K562 (cell line): ENCODE data around the gene TRIM71. TPM values are rescaled to one million over a fixed set of nuclear protein-coding genes. Genes with fewer than 3 reads are reported as not detected.
"Not testable (repeated sequence)": the region's sequence is repeated elsewhere in the genome, so short reads cannot be mapped to it uniquely, and the experiment has no call there.

ENCODE experiments used
- ATAC-seq: fragments of 200-7000 bp; cut with Tn5 transposase; 3 replicates; pipeline ENCODE4 v1.9.1; 2020; ENCODE audit warnings: moderate library complexity
- BruUV-seq: library from RNA; stranded (reverse); fragments of 400-500 nt; replicated peaks from 2 replicates; lab custom pipeline; 2021; lab: Mats Ljungman, UMichigan
- CTCF ChIA-PET: fragments of 300-600 bp; formaldehyde crosslinking; extraction: SDS; loops from one replicate; lab custom pipeline; 2021; ENCODE audit warnings: low intra/inter-chr PET ratio; lab: Yijun Ruan, JAX
- POLR2A ChIA-PET: fragments of 300-600, 350-650 bp; sonication (Branson Sonifier 250); formaldehyde crosslinking; extraction: SDS; loops from one replicate; lab custom pipeline; 2021; ENCODE audit warnings: antibody characterized with exemption, inconsistent platforms; lab: Yijun Ruan, JAX
- DNase-seq, 4 experiments: peaks; one replicate each; pipeline versions ENCODE4 v3.0.0 to v3.0.0-alpha.2; 2011 to 2018; ENCODE audit warnings: low spot score in 3 of 4, mixed read lengths in 3 of 4; ENCODE audit errors: extremely low read depth in 1 of 4
- FAIRE-seq: peaks from 2 replicates; lab custom pipeline; 2011; peaks lifted over from hg19 to GRCh38; lab: Jason Lieb, UNC
- H2AFZ ChIP-seq: 2 replicates; pipeline ENCODE4 v1.6.0; 2011; ENCODE audit warnings: low read depth, low read length, control low read depth, inconsistent platforms
- H3K27ac ChIP-seq: fragments of 200-600 bp; 3 replicates; pipeline ENCODE4 v1.8.0; 2011; ENCODE audit warnings: low read depth, mild to moderate bottlenecking, control low read depth, inconsistent platforms, low read length, moderate library complexity, mixed read lengths; ENCODE audit errors: extremely low read depth
- H3K27me3 ChIP-seq, 2 experiments: fragments of 300-600 bp in 1 of 2; 2 replicates in 1 of 2; 3 replicates in 1 of 2; pipeline versions ENCODE4 v1.6.0 to v1.8.0; 2011; ENCODE audit warnings: inconsistent platforms in 2 of 2, low read length in 2 of 2, mild to moderate bottlenecking in 1 of 2, mixed read lengths in 1 of 2, moderate library complexity in 1 of 2; ENCODE audit not compliant: control insufficient read depth in 2 of 2, insufficient read depth in 2 of 2
- H3K36me3 ChIP-seq: fragments of 300-600 bp; 3 replicates; pipeline ENCODE4 v1.8.0; 2011; ENCODE audit warnings: mild to moderate bottlenecking, low read length, inconsistent platforms; ENCODE audit not compliant: control insufficient read depth, insufficient read depth
- H3K4me1 ChIP-seq, 2 experiments: fragments of 200-600 bp in 1 of 2; replicated peaks in 1 of 2; 2 replicates in 1 of 2; 3 replicates in 1 of 2; pipeline versions ENCODE4 v1.5.1 to v1.8.0; 2011; ENCODE audit warnings: inconsistent platforms in 2 of 2, low read length in 2 of 2, mild to moderate bottlenecking in 1 of 2, mixed read lengths in 1 of 2, moderate library complexity in 1 of 2; ENCODE audit not compliant: control insufficient read depth in 2 of 2, insufficient read depth in 2 of 2
- H3K4me2 ChIP-seq: 2 replicates; pipeline ENCODE4 v1.6.1; 2011; ENCODE audit warnings: low read length, control low read depth, inconsistent platforms, mixed read lengths; ENCODE audit not compliant: insufficient read depth
- H3K4me3 ChIP-seq: fragments of 200-600 bp; sonication (generic), shearing (Covaris generic); 2 replicates; pipeline ENCODE4 v1.5.1; 2016; ENCODE audit warnings: control low read depth, inconsistent platforms
- H3K79me2 ChIP-seq: fragments of 200-600 bp; 3 replicates; pipeline ENCODE4 v1.8.0; 2011; ENCODE audit warnings: low read length, inconsistent platforms; ENCODE audit not compliant: control insufficient read depth, insufficient read depth
- H3K9ac ChIP-seq, 2 experiments: 2 replicates each; pipeline versions ENCODE4 v1.6.0 to v1.6.1; 2011; ENCODE audit warnings: low read depth in 2 of 2, low read length in 2 of 2, control low read depth in 1 of 2, inconsistent platforms in 1 of 2, mild to moderate bottlenecking in 1 of 2, mixed read lengths in 1 of 2; ENCODE audit not compliant: insufficient read depth in 1 of 2
- H3K9me1 ChIP-seq: one replicate; pipeline ENCODE4 v1.6.0; 2011; ENCODE audit warnings: inconsistent platforms, mild to moderate bottlenecking, low read length, moderate library complexity; ENCODE audit not compliant: control insufficient read depth, insufficient read depth
- H3K9me3 ChIP-seq: replicated peaks from 2 replicates; pipeline ENCODE4 v1.5.1; 2011; ENCODE audit warnings: low read depth, low read length, inconsistent platforms; ENCODE audit not compliant: control insufficient read depth, insufficient read depth
- H4K20me1 ChIP-seq: replicated peaks from 2 replicates; pipeline ENCODE4 v1.6.1; 2011; ENCODE audit warnings: low read length, inconsistent platforms, mixed read lengths; ENCODE audit not compliant: control insufficient read depth, insufficient read depth
- ARID3B ChIP-seq: fragments of 250-450 bp; sonication (Bioruptor Pico); IDR thresholded peaks from 2 replicates; pipeline ENCODE4 v1.4.0; 2020; ENCODE audit warnings: borderline replicate concordance
- FOXO4 ChIP-seq: fragments of 450-650 bp; formaldehyde crosslinking; IDR thresholded peaks from 2 replicates; pipeline ENCODE4 v1.4.0; 2020; ENCODE audit warnings: mild to moderate bottlenecking, moderate library complexity
- MEF2A ChIP-seq: IDR thresholded peaks from 2 replicates; pipeline ENCODE4 v1.6.1; 2011; ENCODE audit warnings: low read depth, mild to moderate bottlenecking, low read length, moderate library complexity; ENCODE audit not compliant: control insufficient read depth
- POLR2B ChIP-seq: fragments of 450-650 bp; IDR thresholded peaks from 2 replicates; pipeline ENCODE4 v1.6.1; 2018; ENCODE audit warnings: low read depth; ENCODE audit not compliant: partially characterized antibody
- RREB1 ChIP-seq: fragments of 250-450 bp; sonication (Bioruptor Pico); IDR thresholded peaks from 2 replicates; pipeline ENCODE4 v1.4.0; 2020
- TAL1 ChIP-seq: fragments of 450-650 bp; IDR thresholded peaks from 2 replicates; pipeline ENCODE4 v1.6.1; 2016; ENCODE audit warnings: mild to moderate bottlenecking
- ZNF134 ChIP-seq: fragments of 250-450 bp; sonication (Bioruptor Pico); conservative IDR thresholded peaks from 2 replicates; pipeline ENCODE4 v1.4.0; 2020
- WGBS: fragments of 100-300 bp; shearing (Covaris generic); methylation state at CpG from one replicate; pipeline ENCODE4 v1.1.6; 2016; ENCODE audit warnings: low coverage, mixed read lengths; ENCODE audit not compliant: insufficient coverage; ENCODE audit errors: missing lambda C conversion rate; 5-methylcytosine and 5-hydroxymethylcytosine counted together
- in situ Hi-C: fragments of 300-500 bp; cut with MboI; formaldehyde crosslinking; loops from 4 replicates; pipeline ENCODE4 v1.15.0; 2018; ENCODE audit warnings: inconsistent platforms, mixed read lengths
- intact Hi-C: fragments of 100-400 bp; cut with micrococcal nuclease; formaldehyde crosslinking; loops from 2 replicates; pipeline ENCODE4 v1.14.2; 2022
- polyA plus RNA-seq, 8 experiments: library from polyadenylated mRNA; depleted of rRNA in 4 of 8; stranded (reverse) in 5 of 8; unstranded in 3 of 8; fragments of >200 nt; fragmentation: Nextera tagmentation in 2 of 8; fragmentation: Illumina TruSeq in 1 of 8; extraction: Ambion mirVana in 2 of 8; extraction: Trizol in 1 of 8; gene quantifications; 2 replicates each; pipeline versions ENCODE4 v1.2.1 to v1.2.3, GENCODE V29; 2011 to 2014; ENCODE audit warnings: inconsistent platforms in 1 of 8, missing spikeins in 1 of 8
- total RNA-seq, 7 experiments: library from RNA; depleted of rRNA in 6 of 7; stranded (reverse); fragments of >200 nt in 6 of 7; fragmentation: Illumina TruSeq in 2 of 7; extraction: Trizol in 2 of 7; gene quantifications; 2 replicates each; pipeline versions ENCODE4 v1.2.1 to v1.2.3, GENCODE V29; 2011 to 2021; ENCODE audit warnings: low replicate concordance in 1 of 7

TRIM71 gene
- total and polyA plus RNA-seq, 9 of the 15 experiments (the other 6 are each of a cell fraction or from before 2014, with no cell fraction given), result 0.04 to 0.11 TPM; not detected in 7

GRCh38 chr3:32901005-32901932 is 83.5 kb downstream of the TRIM71 start (continued):
- TF ChIP-seq ARID3B (CRISPR knock-in tag) (no peak), RREB1 (CRISPR knock-in tag) (no peak), MEF2A (no peak), TAL1 (no peak), POLR2B (no peak), FOXO4 (CRISPR knock-in tag) (no peak), ZNF134 (CRISPR knock-in tag) (no peak)

GRCh38 chr3:32902887-32903371 is 85.1 kb downstream of the TRIM71 start:
- H3K4me2 ChIP-seq, H3K9me3 ChIP-seq, H3K9me1 ChIP-seq, ATAC-seq, H3K79me2 ChIP-seq, H3K4me3 ChIP-seq, in situ Hi-C loops, H2AFZ ChIP-seq, DNase-seq, intact Hi-C loops, H3K27ac ChIP-seq, H4K20me1 ChIP-seq, H3K4me1 ChIP-seq, H3K36me3 ChIP-seq, H3K9ac ChIP-seq, BruUV-seq, FAIRE-seq: not testable (repeated sequence)
- CTCF ChIA-PET, result interaction anchor here (0.6 kb wide), 1 partner anchor 66 kb away, joined by 3 read pairs; no protein-coding TSS in a partner anchor
- POLR2A ChIA-PET, result interaction anchor here (0.6 to 0.9 kb wide), 3 partner anchors 9 to 301 kb away, joined by 3 read pairs; no protein-coding TSS in a partner anchor
- peaks cover 23 to 24% of the 10 kb centered on the region in 2 experiments for H3K27me3 ChIP-seq
- WGBS, result 51% methylated on average over 23 of the region's 31 CpGs
